Measurements from ENCODE around the gene PLOD1. TPM values are rescaled to one million over a fixed set of nuclear protein-coding genes. Genes with fewer than 3 reads are reported as not detected.
"Not testable (repeated sequence)": the region's sequence is repeated elsewhere in the genome, so short reads cannot be mapped to it uniquely, and the experiment has no call there.

The PLOD1 gene
- total RNA-seq, 1 donor from 2014 or later: 23.7 TPM

DNA sequence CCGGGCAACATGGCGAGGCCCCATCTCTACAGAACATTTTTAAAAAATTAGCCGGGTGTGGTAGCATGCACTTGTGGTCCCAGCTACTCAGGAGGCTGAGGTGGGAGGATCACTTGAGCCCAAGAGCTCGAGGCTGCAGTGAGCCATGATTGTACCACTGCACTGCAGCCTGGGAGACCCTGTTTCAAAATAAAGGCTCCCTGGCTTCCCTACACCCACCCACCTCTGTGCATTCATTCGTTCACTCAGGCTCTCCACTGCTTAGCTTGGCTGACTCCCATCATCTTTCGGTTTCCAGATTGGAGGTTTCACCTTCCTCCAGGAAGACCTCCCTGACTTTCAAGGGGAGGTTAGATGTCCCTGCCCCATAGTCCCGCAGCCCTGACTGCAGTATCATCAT, 22.5 kb upstream of the PLOD1 start:
- intact Hi-C loops (cut with micrococcal nuclease): no loop called here

GRCh38 chr1:11912482-11913216, 21.9 kb upstream of the PLOD1 start:
- intact Hi-C loops (cut with micrococcal nuclease): not testable (repeated sequence)

DNA sequence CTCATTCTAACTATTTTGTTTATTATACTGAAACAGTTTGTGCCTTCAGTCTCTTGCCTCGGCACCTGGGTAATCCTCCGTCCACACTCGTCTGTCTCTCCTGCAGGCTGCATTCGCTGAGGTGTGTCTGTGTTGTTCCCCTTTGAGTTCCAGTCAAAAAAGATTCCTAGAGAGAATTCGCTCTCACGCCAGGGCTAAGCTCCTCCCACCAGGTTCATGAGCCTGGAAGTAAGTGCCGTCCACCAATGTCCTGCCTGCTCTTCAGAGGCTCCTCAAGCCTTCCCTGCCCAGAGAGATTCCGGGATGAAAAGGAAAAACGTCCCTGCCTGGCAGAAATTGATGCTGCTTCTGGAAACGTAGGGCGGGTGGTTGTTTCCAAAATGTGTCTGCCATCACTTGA, 21.2 kb upstream of the PLOD1 start:
- intact Hi-C loops (cut with micrococcal nuclease): no loop called here

DNA sequence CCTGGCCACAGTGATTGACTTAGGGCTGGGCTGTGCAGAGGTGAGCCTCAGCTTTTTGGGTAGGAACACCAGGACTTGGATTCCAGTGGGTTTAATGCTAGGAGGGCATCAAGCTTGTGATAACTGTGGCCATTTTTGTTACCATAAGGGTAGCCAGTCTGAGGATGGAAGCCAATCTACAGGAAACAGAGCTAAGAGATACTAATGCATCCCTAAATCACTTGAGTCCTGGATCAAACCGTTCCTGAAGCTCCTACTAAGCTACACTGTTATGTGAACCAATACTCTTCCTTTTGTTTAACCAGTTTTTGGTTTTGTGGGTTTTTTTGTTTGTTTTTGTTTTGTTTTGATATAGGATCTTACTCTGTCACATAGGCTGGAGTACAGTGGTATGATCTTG, 20.5 kb upstream of the PLOD1 start:
- intact Hi-C loops (cut with micrococcal nuclease): no loop called here

- intact Hi-C loops (cut with micrococcal nuclease): no loop called here
Observed at GRCh38 chr1:11918799-11919519, 15.6 kb upstream of the PLOD1 start.

GRCh38 chr1:11919621-11920020, 14.9 kb upstream of the PLOD1 start:
- intact Hi-C loops (cut with micrococcal nuclease): no loop called here

GRCh38 chr1:11920239-11920903, 14.1 kb upstream of the PLOD1 start:
- intact Hi-C loops (cut with micrococcal nuclease): no loop called here

DNA sequence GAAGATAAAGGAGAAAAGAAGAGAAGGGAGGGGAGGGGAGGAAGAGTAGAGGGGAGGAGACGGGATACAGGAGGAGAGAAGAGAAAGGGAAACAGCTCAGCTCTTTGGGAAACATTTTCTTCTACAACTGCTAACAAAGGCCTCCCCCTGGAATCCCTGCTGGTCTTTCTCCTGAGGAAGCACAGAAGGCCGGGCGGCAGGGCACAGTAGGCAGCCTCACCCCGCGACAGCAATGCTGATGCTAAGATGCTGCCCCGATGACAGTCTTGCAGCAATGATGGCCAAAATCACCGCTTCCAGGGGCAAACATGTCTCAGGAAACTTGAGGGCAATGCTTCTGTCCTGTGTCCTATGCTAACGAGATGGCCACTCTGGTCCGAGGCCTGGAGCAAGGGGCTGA, 13.5 kb upstream of the PLOD1 start:
- intact Hi-C loops (cut with micrococcal nuclease): no loop called here

GRCh38 chr1:11923069-11923826, 11.3 kb upstream of the PLOD1 start:
- intact Hi-C loops (cut with micrococcal nuclease): no loop called here

GRCh38 chr1:11923827-11924113, 10.7 kb upstream of the PLOD1 start:
- intact Hi-C loops (cut with micrococcal nuclease): no loop called here

DNA sequence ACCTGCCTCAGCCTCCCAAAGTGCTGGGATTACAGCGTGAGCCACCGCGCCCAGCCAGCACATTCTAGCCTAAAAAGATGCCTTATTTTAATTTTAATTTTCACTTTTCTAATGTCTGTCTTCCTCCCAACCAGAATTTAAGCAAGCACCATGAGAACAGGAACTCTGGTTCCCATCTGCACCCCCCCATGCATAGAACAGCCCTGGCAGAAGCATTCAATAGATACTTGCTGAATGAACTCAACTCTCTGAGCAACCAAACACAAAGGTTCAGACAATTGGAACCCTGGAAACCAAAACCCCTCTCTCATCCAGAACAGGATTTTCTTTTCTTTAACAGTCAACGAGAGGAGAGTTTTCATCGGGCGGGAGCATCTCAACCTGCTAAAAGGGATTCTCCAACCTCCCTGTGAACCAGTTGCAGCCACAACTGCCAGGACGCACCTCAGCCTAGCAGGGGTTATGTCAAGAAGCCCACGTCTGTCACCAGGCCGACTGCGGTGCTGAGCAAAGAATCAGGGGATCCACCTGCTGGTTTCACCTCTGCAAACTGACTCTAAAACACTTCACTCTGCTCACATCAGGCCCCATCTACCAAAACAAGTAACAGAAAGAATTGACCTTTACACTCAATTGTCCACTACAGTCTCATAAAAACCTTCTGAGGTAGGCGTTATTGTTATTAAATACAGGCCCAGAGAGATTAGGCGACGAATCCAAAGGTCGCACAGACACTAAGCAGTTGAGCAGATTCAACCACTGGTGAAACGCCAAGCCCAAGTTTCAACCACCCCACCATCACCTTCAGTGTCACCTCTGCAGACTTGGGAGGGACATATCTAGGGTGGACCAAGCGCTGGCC, 10.0 kb upstream of the PLOD1 start:
- intact Hi-C loops (cut with micrococcal nuclease): no loop called here

DNA sequence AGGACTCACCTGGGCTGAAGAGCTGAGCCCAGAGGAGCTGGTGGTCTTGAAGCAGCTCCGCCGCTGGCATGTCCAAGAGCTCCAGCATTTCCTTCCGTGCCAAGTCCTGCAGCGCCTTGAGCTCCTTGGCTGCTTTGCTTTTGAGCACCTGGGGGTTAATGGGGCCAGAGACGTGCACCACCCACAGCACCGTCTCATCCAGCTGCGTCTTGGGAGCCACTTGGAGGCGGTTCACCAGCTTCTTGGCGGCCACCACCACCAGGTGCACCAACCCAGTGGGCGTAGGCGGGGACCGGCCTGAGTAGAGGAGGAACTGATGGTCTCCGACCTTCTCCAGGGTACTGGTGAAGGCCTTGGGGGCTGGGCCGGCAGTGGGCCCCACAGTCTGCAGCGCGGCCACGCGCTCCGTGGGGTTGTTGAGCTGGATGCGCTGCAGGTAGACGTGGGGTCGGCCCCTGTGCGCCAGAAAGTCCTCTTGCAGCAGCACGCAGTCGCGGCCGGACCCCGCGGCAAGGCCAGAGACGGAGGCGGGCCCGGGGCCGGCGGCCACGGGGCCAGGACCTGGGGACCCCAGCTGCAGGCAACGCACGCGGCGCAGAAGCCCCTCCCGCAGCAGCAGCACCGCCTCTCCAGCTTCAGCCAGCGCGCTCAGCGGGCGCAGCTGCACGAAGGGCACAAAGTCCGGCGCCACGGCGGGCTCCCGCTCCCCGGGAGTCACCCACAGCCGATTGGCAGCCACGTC, 9.2 kb upstream of the PLOD1 start:
- intact Hi-C loops (cut with micrococcal nuclease): not testable (repeated sequence)

- intact Hi-C loops (cut with micrococcal nuclease): loop anchor here (1.0 kb wide), 4 partner anchors 8 to 93 kb away; partner anchors contain the start of genes MFN2, MIIP and PLOD1
Observed at GRCh38 chr1:11925938-11926292, 8.6 kb upstream of the PLOD1 start.

DNA sequence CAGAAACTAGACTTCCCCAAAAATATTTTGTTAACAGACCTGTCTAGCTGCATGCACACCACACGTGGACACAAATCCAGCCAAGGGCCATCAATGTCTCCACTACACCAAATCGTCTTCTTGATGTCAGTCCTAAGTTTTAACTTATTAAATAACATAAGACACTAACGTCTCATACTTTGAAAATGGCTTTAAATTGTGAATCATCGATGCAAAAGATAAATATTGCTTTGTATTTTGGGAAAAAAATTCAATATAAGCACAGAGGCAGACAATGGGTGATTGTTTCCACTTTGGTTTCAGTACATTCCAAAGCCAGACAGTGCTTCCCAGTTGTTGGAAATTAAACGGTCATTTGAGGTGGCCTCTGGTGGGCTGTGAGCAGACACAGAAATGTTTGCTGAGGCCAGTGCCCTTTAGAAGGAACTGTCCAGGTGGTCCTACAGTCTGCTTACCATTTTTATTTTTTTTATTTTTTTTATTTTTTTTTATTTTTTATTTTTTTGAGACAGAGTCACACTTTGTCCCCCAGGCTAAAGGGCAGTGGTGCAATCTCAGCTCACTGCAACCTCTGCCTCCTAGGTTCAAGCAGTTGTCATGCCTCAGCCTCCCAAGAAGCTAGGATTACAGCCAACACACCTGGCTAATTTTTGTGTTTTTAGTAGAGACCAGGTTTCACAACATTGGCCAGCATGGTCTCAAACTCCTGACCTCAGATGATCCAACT, 6.5 kb upstream of the PLOD1 start:
- intact Hi-C loops (cut with micrococcal nuclease): no loop called here

GRCh38 chr1:11929849-11930248, 4.7 kb upstream of the PLOD1 start:
- intact Hi-C loops (cut with micrococcal nuclease): loop anchor here (5.0 kb wide), 1 partner anchor 658 kb away; the partner anchor contains the start of gene UBIAD1

DNA sequence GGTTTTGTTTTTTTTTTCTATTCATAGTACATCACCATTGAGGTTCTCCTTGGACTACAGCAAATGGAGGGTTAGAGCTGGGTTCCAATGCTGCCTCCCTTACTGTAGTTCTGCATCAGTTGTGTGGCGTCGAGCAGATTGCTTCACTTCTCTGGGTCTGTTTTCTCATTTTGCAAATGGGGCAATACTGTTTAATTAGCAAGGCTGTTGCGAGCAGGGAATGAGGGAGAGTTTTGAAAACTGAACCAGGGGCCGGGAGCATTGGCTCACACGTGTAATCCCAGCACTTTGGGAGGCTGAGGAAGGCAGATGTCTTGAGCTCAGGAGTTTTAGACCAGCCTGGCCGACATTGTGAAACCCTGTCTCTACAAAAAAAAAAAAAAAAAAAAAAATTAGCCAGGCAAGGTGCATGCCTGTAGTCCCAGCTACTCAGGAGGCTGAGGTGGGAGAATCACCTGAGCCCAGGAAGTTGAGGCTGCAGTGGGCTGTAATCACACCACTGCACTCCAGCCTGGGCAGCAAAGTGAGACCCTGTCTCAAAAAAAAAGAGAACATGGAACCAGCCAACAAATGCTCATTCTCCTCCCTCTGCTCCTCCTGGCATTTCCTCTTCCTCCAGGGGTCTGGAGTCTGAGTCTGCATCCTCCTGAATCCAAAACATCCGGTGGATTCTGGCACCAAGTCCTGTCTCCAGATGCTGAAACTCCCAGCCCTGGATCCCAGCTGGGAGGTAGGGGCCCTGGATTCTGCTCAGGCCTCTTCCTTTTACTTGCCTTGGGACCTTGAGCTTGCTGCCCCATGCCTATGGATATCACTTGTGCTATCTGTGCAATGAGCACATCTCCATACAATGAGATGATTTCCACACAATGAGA, 3.7 kb upstream of the PLOD1 start:
- intact Hi-C loops (cut with micrococcal nuclease): loop anchor here (5.0 kb wide), 1 partner anchor 659 kb away; the partner anchor contains the start of gene UBIAD1

DNA sequence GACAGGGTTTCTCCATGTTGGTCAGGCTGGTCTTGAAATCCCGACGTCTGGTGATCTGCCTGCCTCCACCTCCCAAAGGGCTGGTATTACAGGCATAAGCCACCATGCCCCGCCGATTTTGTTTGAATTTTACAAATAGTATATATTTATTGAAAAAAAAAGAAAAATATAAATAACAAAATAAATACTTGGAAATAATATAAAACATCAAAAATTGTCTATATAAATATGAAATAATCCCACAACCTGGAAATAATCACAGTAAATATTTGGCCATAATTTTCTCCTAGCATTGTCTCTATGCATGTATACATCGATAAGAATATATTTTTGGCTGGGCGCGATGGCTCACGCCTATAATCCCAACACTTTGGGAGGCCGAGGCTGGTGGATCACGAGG, 2.7 kb upstream of the PLOD1 start:
- intact Hi-C loops (cut with micrococcal nuclease): loop anchor here (5.0 kb wide), 1 partner anchor 660 kb away; the partner anchor contains the start of gene UBIAD1

DNA sequence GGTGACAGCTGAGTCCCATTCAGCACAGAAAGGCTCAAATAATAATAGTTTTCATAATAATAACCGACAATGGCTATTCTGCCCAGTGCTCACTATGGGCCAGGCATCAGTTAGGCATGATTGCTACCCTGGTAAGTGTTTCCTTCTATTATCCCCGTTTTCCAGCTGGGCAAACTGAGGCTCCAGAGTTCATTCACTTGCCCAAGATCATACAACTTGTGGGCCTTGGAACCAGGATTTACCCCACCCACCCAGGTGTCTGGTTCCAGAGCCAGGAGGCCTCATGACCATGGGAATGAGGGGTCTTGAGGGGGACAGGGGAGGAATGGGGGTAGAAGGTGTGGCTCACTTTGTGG, 518 bp downstream of the PLOD1 start:
- intact Hi-C loops (cut with micrococcal nuclease): no loop called here

Data from T-helper 2 cell treated with Interferon-gamma antibody and Interleukin-4, amounts not matched to agents 100 ng/mL and 5 ng/mL, for 36 hours (primary cell).